Measurements from ENCODE around the gene EGLN3.

- no peak for TF ChIP-seq POLR2A (IDR thresholded peaks at IDR 0.05)
- TF ChIP-seq POLR2AphosphoS5 (IDR thresholded peaks at IDR 0.05; ENCODE audit: insufficient read depth in 1 of 2, low read depth in 1 of 2) = no peak
These were observed 41.3 kb downstream of the EGLN3 start for GRCh38 chr14:33909380-33910084.
